ENCODE measurements around the gene STRN4. TPM values are rescaled to one million over a fixed set of nuclear protein-coding genes. Genes with fewer than 3 reads are reported as not detected.
"Not testable (repeated sequence)": the region's sequence is repeated elsewhere in the genome, so short reads cannot be mapped to it uniquely, and the experiment has no call there.

Gene STRN4
- total RNA-seq, 1 donor from 2014 or later, result 69.1 TPM

DNA sequence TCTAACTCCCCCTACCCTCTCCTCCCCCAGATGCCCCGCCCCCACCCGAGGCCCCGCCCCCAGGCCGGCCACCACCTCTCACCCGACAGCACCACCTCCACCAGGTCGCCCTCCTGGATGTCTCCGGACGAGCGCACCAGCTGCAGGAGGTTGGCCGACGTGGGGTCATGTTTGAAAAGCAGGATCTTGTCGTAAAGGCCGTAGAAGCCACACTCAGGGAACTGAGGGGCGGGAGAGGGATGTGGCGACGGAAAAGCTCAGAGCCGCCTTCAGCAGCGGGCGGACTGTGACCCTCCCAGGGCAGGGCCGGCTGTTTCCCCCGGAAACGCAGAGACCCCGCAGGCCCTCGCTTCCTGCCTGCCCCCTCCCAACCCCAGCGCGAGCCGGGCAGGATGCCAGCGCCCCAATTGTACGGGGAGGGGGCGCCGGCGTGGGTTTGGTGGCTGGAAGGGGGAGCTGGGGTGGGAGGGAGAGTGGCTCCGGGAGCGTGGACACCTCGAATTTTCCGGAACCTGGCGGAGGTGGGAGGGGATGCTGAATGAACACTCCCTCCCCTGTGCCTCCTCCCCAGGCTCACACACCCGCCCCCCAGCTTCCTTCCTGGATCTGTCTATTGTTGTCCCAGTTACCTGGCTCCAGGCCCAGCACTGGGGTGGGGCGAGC is 32.3 kb downstream of the STRN4 start:
- Histone ChIP-seq H3K36me3 (peaks cover 25% of the 10 kb centered on the region), H3K4me3 (peak overlapping the region; percentile 69), H3K27me3 (ENCODE audit: low read depth) (no peaks in the 10 kb centered on the region), H3K27ac (peak overlapping the region; percentile 89), H3K4me1 (peaks cover 39% of the 10 kb centered on the region), H3K9me3 (no peaks in the 10 kb centered on the region)
- ATAC-seq (peak; percentile 83 to 86), DNase-seq (peak; percentile 95)
- intact Hi-C loops (cut with DNase I), result no loop called here
- TF ChIP-seq, protein P1, sequence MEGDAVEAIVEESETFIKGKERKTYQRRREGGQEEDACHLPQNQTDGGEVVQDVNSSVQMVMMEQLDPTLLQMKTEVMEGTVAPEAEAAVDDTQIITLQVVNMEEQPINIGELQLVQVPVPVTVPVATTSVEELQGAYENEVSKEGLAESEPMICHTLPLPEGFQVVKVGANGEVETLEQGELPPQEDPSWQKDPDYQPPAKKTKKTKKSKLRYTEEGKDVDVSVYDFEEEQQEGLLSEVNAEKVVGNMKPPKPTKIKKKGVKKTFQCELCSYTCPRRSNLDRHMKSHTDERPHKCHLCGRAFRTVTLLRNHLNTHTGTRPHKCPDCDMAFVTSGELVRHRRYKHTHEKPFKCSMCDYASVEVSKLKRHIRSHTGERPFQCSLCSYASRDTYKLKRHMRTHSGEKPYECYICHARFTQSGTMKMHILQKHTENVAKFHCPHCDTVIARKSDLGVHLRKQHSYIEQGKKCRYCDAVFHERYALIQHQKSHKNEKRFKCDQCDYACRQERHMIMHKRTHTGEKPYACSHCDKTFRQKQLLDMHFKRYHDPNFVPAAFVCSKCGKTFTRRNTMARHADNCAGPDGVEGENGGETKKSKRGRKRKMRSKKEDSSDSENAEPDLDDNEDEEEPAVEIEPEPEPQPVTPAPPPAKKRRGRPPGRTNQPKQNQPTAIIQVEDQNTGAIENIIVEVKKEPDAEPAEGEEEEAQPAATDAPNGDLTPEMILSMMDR (IDR thresholded peaks at IDR 0.05), result no peak

GRCh38 chr19:46712768-46713338 is 33.4 kb downstream of the STRN4 start:
- not testable (repeated sequence) for ATAC-seq
- peaks cover 35% of the 10 kb centered on the region for H3K36me3 ChIP-seq

DNA sequence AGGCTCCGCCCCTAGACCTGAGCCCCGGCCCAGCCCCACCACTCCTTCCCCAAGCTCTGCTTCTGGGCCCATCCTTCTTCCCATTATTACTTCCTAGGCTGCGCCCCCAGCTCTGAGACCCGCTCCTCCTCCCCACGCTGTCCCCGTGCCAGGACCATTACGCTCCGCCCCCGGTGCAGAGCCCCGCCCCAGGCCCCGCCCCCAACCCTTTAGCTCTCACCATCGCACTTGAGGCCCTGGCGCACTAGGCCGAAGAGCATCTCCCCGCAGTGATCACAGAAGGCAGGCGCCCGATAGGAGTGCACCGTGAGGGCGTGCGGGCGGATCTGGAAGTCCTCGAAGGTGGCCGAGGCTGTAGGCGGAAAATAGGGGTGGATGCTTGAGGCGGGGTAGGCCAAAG is 35.6 kb downstream of the STRN4 start:
- Histone ChIP-seq H3K36me3 (peaks cover 56% of the 10 kb centered on the region), H3K4me3 (no peak overlapping the region), H3K4me1 (peaks cover 20% of the 10 kb centered on the region), H3K27ac (no peak overlapping the region), H3K27me3 (ENCODE audit: low read depth) (no peaks in the 10 kb centered on the region), H3K9me3 (no peaks in the 10 kb centered on the region)
- intact Hi-C loops (cut with DNase I), result no loop called here
- DNase-seq (no peak), ATAC-seq (no peak)
- TF ChIP-seq, protein P1 (IDR thresholded peaks at IDR 0.05), result no peak

More at GRCh38 chr19:46712768-46713338, 33.4 kb downstream of the STRN4 start:
- H3K27me3 ChIP-seq (ENCODE audit: low read depth); H3K9me3 ChIP-seq; intact Hi-C loops (cut with DNase I); DNase-seq: not testable (repeated sequence)
- H3K4me1 ChIP-seq, result peaks cover 29% of the 10 kb centered on the region
- peak overlapping the region; percentile 69 for H3K4me3 ChIP-seq
- H3K27ac ChIP-seq, result peak overlapping the region; percentile 89

- ATAC-seq, result peak; percentile 86 to 91
- Histone ChIP-seq H3K27me3 (ENCODE audit: low read depth) (no peaks in the 10 kb centered on the region), H3K4me1 (no peaks in the 10 kb centered on the region), H3K36me3 (peaks cover 86% of the 10 kb centered on the region), H3K27ac (no peak overlapping the region), H3K9me3 (no peaks in the 10 kb centered on the region), H3K4me3 (no peak overlapping the region)
- intact Hi-C loops (cut with DNase I), result no loop called here
- peak; percentile 88 for DNase-seq
- TF ChIP-seq, protein P1 (IDR thresholded peaks at IDR 0.05), result peak; percentile 95
Measured at GRCh38 chr19:46704379-46705076, 41.7 kb downstream of the STRN4 start.

DNA sequence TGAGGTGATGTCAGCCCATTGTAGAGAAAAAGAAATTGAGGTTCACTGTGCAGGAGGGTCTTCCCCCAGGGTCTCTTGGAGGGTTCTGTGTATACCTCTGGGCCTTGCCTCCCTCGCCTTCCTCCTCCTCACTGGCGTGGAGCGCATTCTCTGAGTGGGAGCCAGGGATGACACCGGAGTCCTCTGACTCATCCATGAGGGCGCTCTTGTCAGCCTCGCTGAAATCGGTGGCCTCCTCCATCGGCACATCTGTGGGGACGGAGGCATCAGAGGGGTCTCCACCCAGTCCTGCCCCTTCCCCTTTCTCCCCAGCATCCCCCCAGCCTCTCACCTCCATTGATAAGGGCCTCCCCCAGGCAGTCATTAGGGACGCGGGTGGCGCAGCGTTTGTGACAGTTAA is 45.5 kb downstream of the STRN4 start:
- H3K27me3 ChIP-seq (ENCODE audit: low read depth), result no peaks in the 10 kb centered on the region
- ATAC-seq (no peak), DNase-seq (no peak)
- no peaks in the 10 kb centered on the region for H3K4me1 ChIP-seq
- no peaks in the 10 kb centered on the region for H3K9me3 ChIP-seq
- intact Hi-C loops (cut with DNase I), result no loop called here
- TF ChIP-seq, protein P1 (IDR thresholded peaks at IDR 0.05), result no peak
- no peak overlapping the region for H3K27ac ChIP-seq
- H3K36me3 ChIP-seq, result peaks cover 78% of the 10 kb centered on the region
- no peak overlapping the region for H3K4me3 ChIP-seq
